Activated T-cell treated with anti-CD3 and anti-CD28 coated beads for 1 hour (primary cell): ENCODE data around the gene KLHL11.

ENCODE experiments used
- DNase-seq: peaks from one replicate; pipeline ENCODE4 v3.0.0-alpha.2; 2020; ENCODE audit warnings: low read depth

Gene KLHL11, protein sequence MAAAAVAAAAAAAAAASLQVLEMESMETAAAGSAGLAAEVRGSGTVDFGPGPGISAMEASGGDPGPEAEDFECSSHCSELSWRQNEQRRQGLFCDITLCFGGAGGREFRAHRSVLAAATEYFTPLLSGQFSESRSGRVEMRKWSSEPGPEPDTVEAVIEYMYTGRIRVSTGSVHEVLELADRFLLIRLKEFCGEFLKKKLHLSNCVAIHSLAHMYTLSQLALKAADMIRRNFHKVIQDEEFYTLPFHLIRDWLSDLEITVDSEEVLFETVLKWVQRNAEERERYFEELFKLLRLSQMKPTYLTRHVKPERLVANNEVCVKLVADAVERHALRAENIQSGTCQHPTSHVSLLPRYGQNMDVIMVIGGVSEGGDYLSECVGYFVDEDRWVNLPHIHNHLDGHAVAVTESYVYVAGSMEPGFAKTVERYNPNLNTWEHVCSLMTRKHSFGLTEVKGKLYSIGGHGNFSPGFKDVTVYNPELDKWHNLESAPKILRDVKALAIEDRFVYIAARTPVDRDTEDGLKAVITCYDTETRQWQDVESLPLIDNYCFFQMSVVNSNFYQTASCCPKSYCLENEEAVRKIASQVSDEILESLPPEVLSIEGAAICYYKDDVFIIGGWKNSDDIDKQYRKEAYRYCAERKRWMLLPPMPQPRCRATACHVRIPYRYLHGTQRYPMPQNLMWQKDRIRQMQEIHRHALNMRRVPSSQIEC

DNA sequence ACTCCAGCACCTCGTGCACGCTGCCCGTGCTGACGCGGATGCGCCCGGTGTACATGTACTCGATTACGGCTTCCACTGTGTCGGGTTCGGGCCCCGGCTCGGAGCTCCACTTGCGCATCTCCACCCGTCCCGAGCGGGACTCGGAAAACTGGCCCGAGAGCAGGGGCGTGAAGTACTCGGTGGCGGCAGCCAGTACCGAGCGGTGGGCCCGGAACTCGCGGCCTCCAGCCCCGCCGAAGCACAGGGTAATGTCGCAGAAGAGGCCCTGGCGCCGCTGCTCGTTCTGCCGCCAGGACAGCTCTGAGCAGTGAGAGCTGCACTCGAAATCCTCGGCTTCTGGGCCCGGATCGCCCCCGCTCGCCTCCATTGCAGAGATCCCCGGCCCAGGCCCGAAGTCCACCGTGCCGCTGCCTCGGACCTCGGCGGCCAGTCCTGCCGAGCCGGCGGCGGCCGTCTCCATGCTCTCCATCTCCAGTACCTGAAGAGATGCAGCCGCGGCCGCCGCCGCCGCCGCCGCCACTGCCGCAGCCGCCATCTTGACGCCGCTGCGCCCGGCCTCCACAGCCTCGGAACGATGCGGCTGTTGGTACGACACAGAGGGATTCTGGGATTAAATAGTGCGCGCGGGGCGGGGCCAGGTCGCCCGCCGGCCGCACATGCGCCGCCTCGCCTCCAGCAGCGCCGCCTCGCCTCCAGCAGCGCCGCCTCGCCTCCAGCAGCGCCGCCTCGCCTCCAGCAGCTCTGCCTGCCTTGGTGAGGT, at the start of gene KLHL11:
Gene KLHL11, minus strand, starts transcription at position 588 of the 760 bp plus-strand sequence. Its CDS starts 53 bp downstream, at position 535.
- peak; percentile 80 for DNase-seq

DNA sequence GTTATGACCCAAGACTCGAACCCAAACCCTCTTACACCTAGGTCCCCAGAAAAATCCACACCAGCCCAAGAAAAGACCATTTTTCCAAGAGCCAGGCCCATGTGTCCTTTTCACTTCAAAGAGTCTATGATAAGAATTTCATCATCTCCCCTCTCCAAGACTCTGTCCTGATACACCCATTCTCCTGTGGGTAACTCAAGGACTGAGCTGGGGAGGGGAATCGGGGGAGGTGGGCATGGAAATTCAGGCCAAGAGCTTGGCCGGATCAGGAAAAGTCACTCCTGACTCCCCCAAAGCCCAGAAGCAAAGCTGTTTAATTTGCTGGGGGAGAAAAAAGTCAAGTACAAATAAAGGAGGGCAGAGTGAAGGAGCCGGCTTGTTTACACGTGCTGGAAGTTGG, 49.8 kb upstream of the KLHL11 start:
- no peak for DNase-seq

DNA sequence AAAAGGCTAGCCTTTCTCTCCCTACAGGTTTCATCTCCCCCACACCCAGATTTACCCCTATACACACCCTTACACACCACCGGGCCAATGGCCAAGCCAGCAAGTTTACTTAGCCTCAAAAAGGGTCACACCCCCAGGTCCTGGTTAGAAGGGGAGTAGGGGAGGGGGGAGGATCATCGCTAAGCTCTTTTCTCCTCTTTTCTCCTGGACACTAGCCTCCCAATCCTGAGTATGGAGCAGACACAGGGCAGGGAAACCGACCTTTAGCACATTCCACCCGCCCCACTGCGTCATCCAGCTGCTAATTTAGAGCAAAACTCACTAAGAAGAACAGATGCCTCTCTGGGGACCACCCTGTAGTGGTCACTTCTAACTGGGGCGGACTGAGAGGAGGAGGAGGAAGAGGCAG, 49.1 kb upstream of the KLHL11 start:
- no peak for DNase-seq

DNA sequence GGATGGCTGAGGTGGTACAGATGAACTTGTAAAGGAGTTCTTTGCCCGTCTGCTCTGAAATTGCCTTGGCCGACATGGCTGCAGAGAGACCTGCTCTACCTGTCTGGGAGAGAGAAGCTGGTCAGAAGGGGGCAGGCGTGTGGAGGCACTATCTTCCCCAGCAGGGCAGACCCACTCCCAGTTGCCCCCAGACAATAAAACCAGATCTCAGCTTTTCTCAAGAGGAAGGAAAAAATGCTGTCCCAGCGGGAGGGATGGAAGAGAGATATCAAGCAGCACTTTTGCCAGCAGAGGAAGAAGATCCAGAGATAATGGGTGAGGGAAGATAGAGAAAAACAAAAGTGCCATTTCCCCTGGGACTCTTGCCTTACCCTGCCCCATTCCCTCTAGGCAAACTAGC, 48.6 kb upstream of the KLHL11 start:
- DNase-seq: no peak

DNA sequence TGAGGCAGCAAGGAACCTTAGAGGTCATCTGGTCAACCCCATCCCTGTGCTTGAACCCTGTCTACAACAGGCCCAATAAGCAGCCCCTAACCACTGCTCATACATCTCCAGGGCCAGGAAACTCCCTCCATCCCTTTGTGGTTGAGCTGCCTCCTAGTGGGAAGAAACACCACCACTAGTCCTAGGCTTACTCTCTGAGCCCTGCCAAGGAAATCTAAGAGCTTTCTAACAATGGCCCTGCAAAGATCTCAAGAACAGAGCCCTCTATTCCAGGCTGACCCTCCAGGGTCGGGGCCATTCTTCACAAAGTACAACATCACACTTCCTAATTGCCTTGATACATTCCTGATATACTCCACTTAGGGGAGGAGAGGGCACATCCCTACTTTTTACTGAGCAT, 47.7 kb upstream of the KLHL11 start:
- DNase-seq: no peak

DNA sequence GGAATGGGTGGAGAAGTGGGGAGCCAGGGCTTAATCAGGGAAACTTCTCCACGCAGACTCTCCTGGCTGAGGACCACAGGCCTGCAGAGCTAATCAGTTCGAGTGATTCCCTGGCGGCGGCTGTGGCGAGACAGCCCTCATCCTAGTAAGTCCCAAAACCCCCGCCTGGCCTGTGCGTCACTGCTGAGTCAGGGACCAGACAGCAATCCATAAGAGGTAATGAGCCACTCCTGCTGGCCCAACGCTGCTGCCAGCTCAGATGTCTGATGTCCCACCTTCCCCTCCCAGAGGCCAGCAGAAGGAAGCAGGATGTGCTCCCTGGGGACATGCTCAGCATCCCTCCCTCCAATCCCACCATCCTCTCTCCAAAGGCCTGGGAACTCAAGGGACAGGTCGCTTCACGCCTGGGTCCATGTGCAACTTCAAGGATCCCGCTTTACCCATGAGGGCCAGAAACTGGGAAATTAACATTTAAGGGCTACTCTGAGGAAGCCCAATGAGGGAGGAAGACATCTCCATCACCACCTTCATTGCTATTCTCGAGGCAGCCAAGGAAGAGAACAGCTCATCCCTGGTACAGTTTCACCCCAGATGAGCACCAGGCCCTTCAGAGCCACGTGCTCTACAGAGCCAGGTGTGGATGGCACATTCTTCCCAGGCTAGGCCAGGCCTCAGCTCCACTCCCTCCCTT, 45.6 kb upstream of the KLHL11 start:
- DNase-seq: no peak

DNA sequence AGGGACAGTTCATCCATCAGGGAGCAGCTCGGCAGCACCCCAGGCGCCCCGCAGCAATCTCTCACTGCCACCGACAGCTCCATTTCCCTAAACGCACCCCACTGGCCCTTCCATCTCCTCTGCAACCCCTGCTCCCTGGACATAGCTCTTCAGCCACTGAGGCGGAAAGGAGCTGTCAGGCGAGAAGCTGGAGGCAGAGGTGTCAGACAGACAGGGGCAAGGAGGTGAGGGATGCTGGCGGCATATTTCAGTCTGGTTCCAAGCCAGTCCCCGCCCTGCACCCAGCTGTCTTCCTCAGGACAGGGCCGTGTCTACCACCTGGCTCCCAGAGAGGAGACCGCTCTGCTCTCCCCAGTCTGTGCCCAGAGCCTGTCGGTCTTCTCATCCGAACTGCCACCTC, 43.9 kb upstream of the KLHL11 start:
- no peak for DNase-seq

DNA sequence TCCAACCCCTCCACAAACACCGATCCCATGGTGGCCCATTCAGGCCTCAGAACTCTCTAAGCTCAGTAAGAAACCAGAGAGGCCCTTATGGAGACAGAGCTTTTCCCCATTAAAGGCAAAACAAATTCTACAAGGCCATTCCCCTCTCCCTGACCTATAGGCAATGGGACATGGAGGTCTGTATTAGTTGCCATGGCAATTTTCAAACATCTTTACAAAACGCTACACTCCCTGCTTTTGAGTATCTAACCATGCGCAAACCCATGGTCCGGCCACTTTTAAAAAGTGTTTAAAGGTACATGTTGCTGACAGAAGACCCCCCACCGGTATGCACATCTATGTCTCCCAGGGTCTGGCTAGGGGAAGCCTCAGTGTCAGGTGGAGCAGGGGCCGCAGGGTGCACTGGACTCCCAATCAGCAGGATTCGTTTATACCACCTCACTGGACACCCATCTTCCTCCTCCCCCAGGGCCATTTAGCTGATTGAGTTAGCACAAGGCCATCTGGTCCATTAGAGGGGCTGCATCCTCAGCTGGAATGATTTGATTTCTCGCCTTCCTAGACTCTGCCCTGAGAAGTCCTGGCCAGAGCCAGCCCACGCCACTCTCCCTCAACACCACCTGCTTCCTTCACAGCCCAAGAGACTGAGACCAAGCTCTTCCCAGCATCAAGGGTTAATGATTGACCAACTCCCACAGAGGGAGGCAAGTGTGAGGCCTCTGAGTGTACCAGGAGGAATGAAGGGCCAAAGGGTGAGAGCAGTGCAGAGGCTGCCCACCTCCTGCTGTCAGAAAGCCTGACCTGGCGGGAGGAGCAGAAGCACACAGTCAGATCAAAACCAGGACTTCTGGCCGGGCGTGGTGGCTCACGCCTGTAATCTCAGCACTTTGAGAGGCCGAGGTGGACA, 42.7 kb upstream of the KLHL11 start:
- DNase-seq: no peak

DNA sequence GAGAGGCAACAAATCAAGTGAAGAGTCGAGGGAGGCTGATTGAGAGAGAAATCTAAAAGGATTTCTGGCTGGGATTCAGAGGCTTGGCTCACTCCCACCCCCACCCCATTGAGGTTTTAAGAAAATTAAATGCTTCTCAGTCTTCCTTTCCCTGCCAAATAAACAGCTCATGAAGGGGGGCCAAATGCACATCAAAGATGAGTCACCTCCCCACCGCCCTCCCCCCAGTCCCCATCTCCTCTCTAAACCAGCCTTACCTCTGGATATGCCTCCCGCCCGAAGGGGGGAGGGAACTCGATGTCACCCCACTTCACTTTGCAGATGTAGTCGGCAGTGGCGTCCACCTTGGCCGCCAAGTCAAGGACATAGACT, 41.9 kb upstream of the KLHL11 start:
- no peak for DNase-seq

DNA sequence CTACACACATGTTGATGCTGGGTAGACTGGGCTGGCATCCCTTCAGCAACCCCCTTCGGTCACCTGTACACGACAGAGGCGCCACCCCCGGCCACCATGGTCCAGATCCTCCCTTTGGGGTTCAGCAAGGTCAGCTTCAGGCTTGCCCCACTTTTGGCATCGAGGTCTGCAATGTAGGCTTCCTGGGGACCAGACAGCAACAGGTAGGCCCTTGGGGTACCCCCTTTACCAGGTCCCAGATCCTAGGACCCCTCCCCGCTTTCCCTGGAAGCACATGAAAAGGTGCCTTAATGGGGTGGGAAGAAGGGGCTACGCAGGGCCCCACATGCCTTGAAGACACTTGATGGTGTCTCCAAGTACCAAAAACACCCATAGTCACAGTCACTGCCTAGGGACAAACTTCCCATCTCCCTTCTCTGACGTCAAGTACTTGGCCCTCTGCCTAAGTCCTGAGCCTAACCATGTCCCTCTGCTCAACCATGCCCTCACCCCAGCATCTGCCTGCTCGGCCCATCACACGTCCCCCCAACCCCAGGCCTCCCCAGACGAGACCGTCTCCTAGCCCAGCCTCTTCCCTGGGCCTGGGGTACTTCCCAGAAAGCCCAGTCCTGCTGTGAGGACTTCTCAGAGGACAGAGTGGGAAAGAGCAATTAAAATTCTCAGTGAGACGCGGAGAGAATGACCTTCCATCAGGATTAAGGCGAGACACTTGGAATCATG, 41.4 kb upstream of the KLHL11 start:
- no peak for DNase-seq

DNA sequence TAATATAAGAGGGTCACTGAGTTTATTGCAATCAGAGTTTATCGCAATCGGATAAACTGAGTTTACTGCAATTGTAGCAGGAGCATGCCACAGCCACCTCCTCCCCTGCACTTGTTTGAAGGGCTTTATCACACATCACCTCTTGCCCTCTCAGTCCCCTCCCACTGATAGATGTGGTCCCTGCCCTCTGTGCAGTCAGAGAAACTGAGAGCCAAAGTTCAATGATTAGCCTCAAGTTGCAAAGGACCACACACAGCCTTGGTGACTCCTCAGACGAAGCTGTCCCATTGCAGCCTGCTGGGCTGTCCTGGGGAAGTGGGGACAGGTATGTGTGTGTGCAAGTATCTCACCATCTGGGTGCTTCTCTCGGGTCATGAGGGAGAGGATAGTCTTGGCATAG, 39.9 kb upstream of the KLHL11 start:
- DNase-seq: no peak

DNA sequence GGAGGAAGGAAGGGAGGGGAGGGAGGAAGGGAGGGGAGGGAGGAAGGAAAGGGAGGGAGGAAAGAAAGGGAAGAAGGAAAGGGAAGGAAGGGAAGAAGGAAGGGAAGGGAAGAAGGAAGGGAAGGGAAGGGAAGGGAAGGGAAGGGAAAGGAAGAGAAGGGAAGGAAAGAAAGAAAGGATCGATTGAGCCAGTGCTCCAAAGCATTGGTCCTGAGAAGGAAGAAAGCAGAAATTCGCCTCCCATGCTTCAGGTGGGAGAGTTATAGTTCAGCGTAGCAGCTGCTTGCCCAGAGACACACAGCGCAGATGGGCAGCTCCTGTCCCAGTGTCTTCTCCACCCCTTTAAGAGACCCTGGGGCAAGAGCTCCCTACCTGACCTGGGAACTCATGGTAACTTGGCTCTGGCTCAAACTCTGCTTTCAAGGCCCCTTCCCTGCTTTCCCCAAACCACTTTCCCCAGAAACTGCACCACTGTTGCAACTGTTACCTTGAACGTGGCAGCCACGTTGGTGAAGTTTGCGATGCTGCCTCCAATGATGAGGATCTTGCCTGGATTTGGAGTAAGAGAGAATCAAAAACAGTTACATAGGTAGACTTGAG, 39.1 kb upstream of the KLHL11 start:
- DNase-seq: no peak

DNA sequence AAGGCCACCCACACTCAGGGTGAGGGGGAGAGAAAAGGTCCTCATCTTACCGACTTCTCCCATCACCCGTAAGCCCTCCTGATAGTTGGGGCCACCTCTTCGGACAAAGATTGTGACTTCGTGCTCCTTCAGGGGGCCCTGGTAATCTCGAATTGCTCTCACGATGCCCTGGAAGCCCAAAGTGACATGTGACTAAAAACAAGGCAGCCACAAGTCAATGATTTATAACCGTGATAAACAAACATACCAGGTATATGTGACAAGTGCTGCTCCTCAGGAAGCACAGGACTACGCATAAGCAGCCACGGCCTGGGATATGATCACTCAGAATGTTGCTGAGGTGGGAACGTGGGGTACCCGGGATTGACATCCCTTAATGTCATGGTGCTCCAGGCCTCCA, 36.4 kb upstream of the KLHL11 start:
- no peak for DNase-seq

DNA sequence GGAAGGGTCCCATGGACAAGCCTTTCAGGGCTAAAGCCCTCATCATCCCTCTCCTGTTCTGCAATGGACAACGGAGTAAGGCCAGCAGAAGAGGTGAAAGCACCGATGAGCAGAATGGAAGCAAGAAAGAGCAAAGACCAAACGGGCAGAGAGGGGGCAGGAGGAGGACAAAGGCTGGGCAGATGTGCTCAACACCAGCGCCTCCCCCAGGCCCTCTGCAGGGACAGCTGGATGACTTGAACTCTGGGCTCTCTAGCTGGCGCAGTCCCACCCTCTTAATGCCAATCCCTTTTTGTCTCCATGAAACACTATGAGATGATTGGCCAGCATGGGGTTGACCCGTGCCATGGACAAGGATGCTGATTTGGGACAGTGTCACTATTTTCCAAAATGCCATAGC, 31.5 kb upstream of the KLHL11 start:
- no peak for DNase-seq

DNA sequence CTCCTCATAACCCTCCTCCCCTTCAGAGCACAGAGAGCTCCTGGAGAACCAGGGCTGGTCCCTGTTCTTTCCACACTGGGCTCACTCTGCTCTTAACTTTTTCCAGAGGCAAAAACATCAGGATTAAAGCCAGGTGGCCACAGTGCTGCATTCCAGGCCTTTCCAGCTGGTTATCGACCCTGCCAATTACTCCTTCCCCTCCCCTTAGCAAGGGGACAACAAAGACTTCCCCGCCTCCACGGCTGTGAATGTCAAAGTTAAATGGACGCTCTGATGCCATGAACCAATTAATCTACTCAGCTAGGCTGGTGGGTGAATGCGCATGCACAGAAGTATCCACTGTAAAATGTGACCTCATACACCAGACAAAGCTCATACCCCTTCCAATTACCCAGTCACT, 30.4 kb upstream of the KLHL11 start:
- no peak for DNase-seq

DNA sequence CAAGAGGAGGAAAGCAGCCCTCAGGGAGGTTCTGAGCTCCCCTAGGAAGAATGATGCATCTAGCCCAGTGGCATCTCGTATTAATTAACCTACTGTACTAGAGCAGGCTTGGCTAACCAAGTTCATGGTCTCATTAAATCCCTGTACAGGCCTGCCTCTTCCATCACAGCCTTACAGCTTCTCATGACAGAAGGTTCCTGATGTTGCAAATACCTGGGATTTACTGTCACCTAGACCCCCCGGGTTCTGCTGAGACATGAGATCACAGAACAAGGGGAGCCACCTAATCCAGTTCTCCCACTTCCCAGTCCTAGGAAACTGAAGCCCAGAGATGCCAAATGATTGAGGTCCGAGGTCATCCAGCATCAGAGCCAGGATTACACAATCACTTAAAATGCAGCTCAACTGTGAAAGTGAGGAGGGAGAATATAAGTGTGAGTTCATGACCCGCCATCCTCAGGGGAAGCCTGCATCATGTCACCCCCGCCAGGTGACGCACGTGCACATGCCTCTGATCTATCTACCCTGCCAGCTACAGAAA, 29.6 kb upstream of the KLHL11 start:
- no peak for DNase-seq

DNA sequence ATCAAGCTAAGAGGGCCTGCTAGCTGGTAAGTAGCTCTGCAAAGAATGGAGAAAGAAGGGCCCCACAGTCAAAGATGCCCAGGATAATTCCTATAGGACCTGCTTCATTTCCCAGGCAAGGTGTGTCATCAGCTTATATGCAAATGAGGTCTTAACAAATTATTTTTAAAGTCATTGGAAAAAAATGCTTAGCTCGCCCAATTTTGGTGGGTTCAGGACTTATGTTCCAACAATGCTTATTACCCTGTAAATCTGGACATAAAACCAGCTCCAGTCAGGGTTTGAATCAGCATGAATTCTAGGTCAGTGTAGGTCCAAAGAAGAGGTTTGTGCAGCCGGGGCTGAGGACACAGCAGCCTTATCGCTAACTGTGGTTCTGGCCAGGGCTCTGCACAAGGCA, 28.2 kb upstream of the KLHL11 start:
- DNase-seq: no peak

DNA sequence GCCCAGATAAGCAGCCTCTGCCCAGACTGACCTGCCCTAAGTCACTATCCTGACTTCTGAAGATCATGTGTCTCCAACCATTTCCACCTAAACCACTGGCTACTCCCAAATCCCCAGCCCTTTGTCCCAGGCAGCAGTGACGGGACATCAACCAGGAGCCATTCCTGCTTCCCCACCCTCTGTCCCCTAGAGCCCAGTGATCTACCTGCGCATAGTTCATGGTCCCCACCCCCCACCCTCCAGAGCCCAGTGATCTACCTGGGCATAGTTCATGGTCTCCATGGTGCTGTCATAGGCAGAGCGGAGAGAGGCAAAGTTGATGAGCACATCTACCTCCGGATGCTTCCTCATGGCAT, 26.8 kb upstream of the KLHL11 start:
- DNase-seq: no peak

DNA sequence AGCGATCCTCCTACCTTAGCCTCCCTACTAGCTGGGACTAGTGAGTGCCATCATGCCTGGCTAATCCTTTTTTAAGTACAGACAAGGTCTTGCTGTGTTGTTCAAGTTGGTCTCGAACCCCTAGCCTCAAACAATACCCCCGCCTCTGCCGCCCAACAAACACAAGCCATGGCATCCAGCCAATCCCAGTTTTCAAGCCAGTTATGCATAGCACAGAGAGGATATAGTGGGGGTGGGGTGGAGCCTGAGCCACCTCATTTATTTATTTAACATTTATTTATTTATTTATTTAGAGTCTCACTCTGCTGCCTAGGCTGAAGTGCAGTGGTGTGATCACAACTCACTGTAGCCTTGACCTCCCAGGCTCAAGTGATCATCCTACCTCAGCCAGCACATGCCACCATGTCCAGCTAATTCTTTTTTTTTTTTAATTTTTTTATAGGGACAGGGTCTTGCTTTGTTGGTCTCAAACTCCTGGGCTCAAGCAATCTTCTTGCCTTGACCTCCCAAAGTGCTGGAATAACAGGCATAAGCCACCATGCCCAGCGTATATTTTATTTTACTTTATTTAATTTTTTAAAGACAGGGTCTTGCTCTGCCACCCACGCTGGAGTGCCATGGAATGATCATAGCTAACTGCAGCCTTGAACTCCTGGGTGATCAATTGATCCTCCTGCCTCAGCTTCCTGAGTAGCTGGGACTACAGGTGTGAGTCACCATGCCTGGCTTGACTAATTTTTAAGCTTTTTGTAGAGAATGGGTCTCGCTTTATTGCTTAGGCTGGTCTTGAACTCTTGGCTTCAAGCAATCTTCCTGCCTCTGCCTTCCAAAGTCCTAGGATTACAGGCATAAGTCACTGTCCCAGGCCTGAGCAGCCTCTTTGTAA, 26.2 kb upstream of the KLHL11 start:
- DNase-seq: no peak
